HepG2 (cell line): ENCODE data around the gene RRP12. TPM values are rescaled to one million over a fixed set of nuclear protein-coding genes. Genes with fewer than 3 reads are reported as not detected.

Source experiments
- DNMT3B ChIP-seq: conservative IDR thresholded peaks from 2 replicates; pipeline ENCODE4 v1.6.1; 2016; ENCODE audit warnings: missing biosample characterization, control low read depth
- NR2F1 ChIP-seq, 2 experiments: fragments of 450-650 bp in 1 of 2; formaldehyde crosslinking in 1 of 2; IDR thresholded peaks; 2 replicates each; pipeline versions ENCODE4 v1.5.0 to v1.6.1; 2016 to 2020; ENCODE audit warnings: mild to moderate bottlenecking in 1 of 2, missing compliant biosample characterization in 1 of 2, missing genetic modification reagents in 1 of 2, moderate library complexity in 1 of 2
- PITX1 ChIP-seq: sonication (generic); formaldehyde crosslinking; IDR thresholded peaks from 2 replicates; pipeline ENCODE4 v1.5.1; 2020; ENCODE audit warnings: mild to moderate bottlenecking, missing genetic modification reagents
- TEAD2 ChIP-seq: sonication (generic); formaldehyde crosslinking; IDR thresholded peaks from 2 replicates; pipeline ENCODE4 v1.9.0; 2021; ENCODE audit warnings: missing genetic modification reagents
- TGIF2 ChIP-seq: IDR thresholded peaks from 2 replicates; pipeline ENCODE4 v1.6.1; 2016; ENCODE audit warnings: control low read depth, missing compliant biosample characterization
- TSC22D2 ChIP-seq: sonication (generic); formaldehyde crosslinking; IDR thresholded peaks from 2 replicates; pipeline ENCODE4 v1.5.1; 2020; ENCODE audit warnings: missing genetic modification reagents, mild to moderate bottlenecking, borderline replicate concordance
- ZNF224 ChIP-seq: sonication (generic); formaldehyde crosslinking; IDR thresholded peaks from 2 replicates; pipeline ENCODE4 v1.5.0; 2020; ENCODE audit warnings: mild to moderate bottlenecking, missing genetic modification reagents
- ZNF577 ChIP-seq: sonication (generic); formaldehyde crosslinking; IDR thresholded peaks from 2 replicates; pipeline ENCODE4 v1.4.0; 2020; ENCODE audit warnings: mild to moderate bottlenecking, low read depth, missing genetic modification reagents, borderline replicate concordance
- ZSCAN20 ChIP-seq: sonication (generic); formaldehyde crosslinking; IDR thresholded peaks from 2 replicates; pipeline ENCODE4 v1.4.0; 2020; ENCODE audit warnings: missing genetic modification reagents, mild to moderate bottlenecking, borderline replicate concordance
- polyA plus RNA-seq, 8 experiments: library from polyadenylated mRNA; depleted of rRNA in 3 of 8; stranded (reverse) in 7 of 8; unstranded in 1 of 8; fragments of >200 nt; fragmentation: Illumina TruSeq in 4 of 8; extraction: Trizol in 4 of 8; gene quantifications; 2 replicates each; pipeline versions ENCODE4 v1.2.1 to v1.2.3, GENCODE V29; 2011 to 2016; ENCODE audit warnings: low read depth in 4 of 8, missing spikeins in 1 of 8, mixed read lengths in 1 of 8; ENCODE audit not compliant: insufficient read depth in 1 of 8
- total RNA-seq, 5 experiments: library from RNA; depleted of rRNA; stranded (reverse); fragments of >200 nt; fragmentation: Illumina TruSeq; extraction: Trizol; gene quantifications; 2 replicates each; pipeline ENCODE4 v1.2.3, GENCODE V29; 2016; ENCODE audit warnings: low read depth in 1 of 5
- TF ChIP-seq, protein P1 (sequence below): sonication (generic); formaldehyde crosslinking; IDR thresholded peaks from 2 replicates; pipeline ENCODE4 v1.4.0; 2020; ENCODE audit warnings: mild to moderate bottlenecking, missing genetic modification reagents
- TF ChIP-seq, protein P2 (sequence below): sonication (generic); formaldehyde crosslinking; IDR thresholded peaks from 2 replicates; pipeline ENCODE4 v1.4.0; 2020; ENCODE audit warnings: missing genetic modification reagents
- TF ChIP-seq, protein P3 (sequence below): sonication (generic); formaldehyde crosslinking; IDR thresholded peaks from 2 replicates; pipeline ENCODE4 v1.4.0; 2020; ENCODE audit warnings: missing genetic modification reagents
- TF ChIP-seq, protein P4 (sequence below): sonication (generic); formaldehyde crosslinking; IDR thresholded peaks from 2 replicates; pipeline ENCODE4 v1.4.0; 2020; ENCODE audit warnings: mild to moderate bottlenecking, missing genetic modification reagents
- TF ChIP-seq, protein P5 (sequence below): sonication (generic); formaldehyde crosslinking; IDR thresholded peaks from 2 replicates; pipeline ENCODE4 v1.5.1; 2020; ENCODE audit warnings: mild to moderate bottlenecking, missing genetic modification reagents

RRP12 gene
- total and polyA plus RNA-seq, 2 of the 13 experiments (the other 11 are each of a cell fraction or from before 2014, with no cell fraction given), result 13.2 to 39.4 TPM

DNA sequence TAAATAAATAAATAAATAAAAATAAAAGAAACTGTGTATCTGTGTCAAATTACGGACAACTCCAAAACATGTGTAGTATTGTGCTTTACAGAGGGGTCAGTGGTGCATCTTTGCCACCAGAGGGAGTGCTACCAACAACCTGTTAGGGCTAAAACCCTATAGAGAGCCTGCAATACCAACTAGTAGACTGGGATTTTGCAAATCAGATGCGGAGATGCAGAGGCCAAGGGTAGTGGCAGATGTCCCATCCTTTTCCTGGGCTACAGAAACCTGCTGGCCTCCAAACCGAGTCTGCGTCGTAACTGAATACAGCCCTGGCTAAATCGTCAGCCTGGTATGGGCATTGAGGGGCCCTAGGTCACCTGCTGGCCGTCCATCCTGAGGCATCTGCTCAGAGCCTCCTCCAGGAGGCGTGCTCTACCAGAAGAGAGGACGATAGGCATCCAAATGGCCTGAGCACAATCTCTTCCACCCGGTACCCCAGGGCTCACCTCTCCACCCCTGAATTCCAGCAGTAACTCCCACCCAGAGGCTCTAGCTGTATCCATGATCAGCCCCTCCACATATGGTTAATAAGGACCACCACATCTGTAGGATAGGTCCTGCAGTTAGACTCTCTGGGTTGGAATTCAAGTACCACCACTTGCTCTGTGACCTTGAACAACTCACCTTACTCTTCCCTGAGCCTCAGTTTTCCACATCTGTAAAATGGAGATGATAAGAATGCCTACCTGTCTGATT lies 6.2 kb upstream of the RRP12 start (continued):
- TF ChIP-seq TGIF2 (CRISPR knock-in tag) (no peak), ZNF577 (CRISPR knock-in tag) (no peak), DNMT3B (no peak), PITX1 (CRISPR knock-in tag) (peak; percentile 24; the same call in 1 of the 2 replicates), TEAD2 (CRISPR knock-in tag) (no peak), NR2F1 (CRISPR knock-in tag; IDR thresholded peaks at IDR 0.05) (peak in 1 of 2 experiments; percentile 25; a peak in 1 of 4 replicates), TSC22D2 (CRISPR knock-in tag) (peak; percentile 64; the same call in 1 of the 2 replicates), ZSCAN20 (CRISPR knock-in tag) (no peak), ZNF224 (CRISPR knock-in tag) (0 out of 2 replicates have a peak, but pooled peaks have one; percentile 6)
- TF ChIP-seq, protein P1, sequence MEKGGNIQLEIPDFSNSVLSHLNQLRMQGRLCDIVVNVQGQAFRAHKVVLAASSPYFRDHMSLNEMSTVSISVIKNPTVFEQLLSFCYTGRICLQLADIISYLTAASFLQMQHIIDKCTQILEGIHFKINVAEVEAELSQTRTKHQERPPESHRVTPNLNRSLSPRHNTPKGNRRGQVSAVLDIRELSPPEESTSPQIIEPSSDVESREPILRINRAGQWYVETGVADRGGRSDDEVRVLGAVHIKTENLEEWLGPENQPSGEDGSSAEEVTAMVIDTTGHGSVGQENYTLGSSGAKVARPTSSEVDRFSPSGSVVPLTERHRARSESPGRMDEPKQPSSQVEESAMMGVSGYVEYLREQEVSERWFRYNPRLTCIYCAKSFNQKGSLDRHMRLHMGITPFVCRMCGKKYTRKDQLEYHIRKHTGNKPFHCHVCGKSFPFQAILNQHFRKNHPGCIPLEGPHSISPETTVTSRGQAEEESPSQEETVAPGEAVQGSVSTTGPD (CRISPR knock-in tag), result 0 out of 2 replicates have a peak, but pooled peaks have one; percentile 33
- TF ChIP-seq, protein P2, sequence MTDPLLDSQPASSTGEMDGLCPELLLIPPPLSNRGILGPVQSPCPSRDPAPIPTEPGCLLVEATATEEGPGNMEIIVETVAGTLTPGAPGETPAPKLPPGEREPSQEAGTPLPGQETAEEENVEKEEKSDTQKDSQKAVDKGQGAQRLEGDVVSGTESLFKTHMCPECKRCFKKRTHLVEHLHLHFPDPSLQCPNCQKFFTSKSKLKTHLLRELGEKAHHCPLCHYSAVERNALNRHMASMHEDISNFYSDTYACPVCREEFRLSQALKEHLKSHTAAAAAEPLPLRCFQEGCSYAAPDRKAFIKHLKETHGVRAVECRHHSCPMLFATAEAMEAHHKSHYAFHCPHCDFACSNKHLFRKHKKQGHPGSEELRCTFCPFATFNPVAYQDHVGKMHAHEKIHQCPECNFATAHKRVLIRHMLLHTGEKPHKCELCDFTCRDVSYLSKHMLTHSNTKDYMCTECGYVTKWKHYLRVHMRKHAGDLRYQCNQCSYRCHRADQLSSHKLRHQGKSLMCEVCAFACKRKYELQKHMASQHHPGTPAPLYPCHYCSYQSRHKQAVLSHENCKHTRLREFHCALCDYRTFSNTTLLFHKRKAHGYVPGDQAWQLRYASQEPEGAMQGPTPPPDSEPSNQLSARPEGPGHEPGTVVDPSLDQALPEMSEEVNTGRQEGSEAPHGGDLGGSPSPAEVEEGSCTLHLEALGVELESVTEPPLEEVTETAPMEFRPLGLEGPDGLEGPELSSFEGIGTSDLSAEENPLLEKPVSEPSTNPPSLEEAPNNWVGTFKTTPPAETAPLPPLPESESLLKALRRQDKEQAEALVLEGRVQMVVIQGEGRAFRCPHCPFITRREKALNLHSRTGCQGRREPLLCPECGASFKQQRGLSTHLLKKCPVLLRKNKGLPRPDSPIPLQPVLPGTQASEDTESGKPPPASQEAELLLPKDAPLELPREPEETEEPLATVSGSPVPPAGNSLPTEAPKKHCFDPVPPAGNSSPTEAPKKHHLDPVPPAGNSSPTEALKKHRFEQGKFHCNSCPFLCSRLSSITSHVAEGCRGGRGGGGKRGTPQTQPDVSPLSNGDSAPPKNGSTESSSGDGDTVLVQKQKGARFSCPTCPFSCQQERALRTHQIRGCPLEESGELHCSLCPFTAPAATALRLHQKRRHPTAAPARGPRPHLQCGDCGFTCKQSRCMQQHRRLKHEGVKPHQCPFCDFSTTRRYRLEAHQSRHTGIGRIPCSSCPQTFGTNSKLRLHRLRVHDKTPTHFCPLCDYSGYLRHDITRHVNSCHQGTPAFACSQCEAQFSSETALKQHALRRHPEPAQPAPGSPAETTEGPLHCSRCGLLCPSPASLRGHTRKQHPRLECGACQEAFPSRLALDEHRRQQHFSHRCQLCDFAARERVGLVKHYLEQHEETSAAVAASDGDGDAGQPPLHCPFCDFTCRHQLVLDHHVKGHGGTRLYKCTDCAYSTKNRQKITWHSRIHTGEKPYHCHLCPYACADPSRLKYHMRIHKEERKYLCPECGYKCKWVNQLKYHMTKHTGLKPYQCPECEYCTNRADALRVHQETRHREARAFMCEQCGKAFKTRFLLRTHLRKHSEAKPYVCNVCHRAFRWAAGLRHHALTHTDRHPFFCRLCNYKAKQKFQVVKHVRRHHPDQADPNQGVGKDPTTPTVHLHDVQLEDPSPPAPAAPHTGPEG (CRISPR knock-in tag), result no peak
- TF ChIP-seq, protein P3, sequence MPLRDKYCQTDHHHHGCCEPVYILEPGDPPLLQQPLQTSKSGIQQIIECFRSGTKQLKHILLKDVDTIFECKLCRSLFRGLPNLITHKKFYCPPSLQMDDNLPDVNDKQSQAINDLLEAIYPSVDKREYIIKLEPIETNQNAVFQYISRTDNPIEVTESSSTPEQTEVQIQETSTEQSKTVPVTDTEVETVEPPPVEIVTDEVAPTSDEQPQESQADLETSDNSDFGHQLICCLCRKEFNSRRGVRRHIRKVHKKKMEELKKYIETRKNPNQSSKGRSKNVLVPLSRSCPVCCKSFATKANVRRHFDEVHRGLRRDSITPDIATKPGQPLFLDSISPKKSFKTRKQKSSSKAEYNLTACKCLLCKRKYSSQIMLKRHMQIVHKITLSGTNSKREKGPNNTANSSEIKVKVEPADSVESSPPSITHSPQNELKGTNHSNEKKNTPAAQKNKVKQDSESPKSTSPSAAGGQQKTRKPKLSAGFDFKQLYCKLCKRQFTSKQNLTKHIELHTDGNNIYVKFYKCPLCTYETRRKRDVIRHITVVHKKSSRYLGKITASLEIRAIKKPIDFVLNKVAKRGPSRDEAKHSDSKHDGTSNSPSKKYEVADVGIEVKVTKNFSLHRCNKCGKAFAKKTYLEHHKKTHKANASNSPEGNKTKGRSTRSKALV (CRISPR knock-in tag), result no peak
- TF ChIP-seq, protein P4, sequence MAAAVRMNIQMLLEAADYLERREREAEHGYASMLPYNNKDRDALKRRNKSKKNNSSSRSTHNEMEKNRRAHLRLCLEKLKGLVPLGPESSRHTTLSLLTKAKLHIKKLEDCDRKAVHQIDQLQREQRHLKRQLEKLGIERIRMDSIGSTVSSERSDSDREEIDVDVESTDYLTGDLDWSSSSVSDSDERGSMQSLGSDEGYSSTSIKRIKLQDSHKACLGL (CRISPR knock-in tag), result no peak
- TF ChIP-seq, protein P5, sequence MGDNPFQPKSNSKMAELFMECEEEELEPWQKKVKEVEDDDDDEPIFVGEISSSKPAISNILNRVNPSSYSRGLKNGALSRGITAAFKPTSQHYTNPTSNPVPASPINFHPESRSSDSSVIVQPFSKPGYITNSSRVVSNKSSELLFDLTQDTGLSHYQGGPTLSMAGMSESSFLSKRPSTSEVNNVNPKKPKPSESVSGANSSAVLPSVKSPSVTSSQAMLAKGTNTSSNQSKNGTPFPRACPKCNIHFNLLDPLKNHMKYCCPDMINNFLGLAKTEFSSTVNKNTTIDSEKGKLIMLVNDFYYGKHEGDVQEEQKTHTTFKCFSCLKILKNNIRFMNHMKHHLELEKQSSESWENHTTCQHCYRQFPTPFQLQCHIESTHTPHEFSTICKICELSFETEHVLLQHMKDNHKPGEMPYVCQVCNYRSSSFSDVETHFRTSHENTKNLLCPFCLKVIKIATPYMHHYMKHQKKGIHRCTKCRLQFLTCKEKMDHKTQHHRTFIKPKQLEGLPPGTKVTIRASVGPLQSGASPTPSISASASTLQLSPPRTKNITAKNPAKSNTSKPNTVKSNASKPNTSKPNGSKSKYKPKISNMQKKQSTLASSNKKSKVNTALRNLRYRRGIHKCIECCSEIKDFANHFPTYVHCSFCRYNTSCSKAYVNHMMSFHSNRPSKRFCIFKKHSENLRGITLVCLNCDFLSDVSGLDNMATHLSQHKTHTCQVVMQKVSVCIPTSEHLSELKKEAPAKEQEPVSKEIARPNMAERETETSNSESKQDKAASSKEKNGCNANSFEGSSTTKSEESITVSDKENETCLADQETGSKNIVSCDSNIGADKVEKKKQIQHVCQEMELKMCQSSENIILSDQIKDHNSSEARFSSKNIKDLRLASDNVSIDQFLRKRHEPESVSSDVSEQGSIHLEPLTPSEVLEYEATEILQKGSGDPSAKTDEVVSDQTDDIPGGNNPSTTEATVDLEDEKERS (CRISPR knock-in tag), result peak; percentile 60; the same call in 1 of the 2 replicates
